Stomach (tissue), 4 donors: ENCODE data around the gene CADM4.

Experiments used
- EP300 ChIP-seq: sonication (generic); formaldehyde crosslinking; IDR thresholded peaks from one replicate; pipeline ENCODE4 v1.6.1; 2017; ENCODE audit warnings: antibody characterized with exemption
- POLR2AphosphoS5 ChIP-seq, 3 donors: sonication (generic); formaldehyde crosslinking; IDR thresholded peaks; one replicate each; pipeline ENCODE4 v1.6.1; 2016; ENCODE audit warnings: antibody characterized with exemption in 3 of 3
- TF ChIP-seq, protein P1 (sequence below), 7 experiments: fragments of 450-650 bp in 4 of 7; fragments of 200-600 bp in 3 of 7; sonication (generic) in 3 of 7; IDR thresholded peaks; one replicate each; pipeline ENCODE4 v1.5.1; 2016 to 2019; ENCODE audit warnings: antibody characterized with exemption in 7 of 7, control low read depth in 2 of 7, mild to moderate bottlenecking in 1 of 7

DNA sequence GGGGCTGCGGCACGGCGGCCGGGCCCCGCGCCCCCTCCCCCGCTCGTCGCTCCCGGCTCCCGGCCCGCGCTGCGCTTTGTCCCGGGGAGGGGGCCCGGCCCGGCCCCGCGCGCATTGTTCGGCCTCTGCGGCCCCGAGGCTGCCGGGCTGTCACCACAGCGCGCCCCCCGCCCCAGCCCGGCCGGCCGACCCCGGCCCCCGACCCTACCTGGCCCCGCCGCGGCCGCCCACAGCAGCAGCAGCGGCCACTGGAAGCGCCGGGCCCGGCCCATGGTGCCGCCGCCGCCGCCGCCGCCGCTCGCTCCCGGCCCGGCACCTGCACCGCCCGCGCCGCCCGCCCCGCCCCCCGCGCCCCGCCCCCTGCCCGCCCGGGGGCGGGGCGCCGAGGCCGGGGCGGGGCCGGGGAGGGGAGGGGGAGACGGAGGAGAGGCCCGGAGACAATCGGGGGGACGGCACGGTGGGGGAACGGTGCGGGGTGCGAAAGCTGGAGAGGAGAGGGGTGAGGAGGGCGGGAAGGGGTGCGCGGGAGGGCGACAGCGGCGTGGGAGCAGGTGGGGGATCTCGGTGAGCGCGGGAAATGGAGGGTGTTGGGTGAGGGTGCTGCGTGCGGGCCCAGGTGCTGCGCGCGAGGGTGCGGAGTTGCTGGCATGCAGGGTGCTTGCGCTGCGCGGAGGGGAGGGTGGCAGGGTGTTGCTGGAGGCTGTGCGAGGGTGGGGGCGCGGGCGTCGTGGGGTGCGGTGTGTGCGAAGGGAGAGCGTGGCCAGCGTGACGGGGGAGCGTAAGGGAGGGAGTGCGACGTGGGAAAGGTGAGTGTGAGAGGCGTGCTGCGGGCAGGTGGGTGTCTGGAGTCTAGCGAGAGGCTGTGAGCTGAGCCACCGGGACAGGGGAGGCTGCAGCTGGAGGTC is at the start of gene CADM4:
- TF ChIP-seq, protein P1, sequence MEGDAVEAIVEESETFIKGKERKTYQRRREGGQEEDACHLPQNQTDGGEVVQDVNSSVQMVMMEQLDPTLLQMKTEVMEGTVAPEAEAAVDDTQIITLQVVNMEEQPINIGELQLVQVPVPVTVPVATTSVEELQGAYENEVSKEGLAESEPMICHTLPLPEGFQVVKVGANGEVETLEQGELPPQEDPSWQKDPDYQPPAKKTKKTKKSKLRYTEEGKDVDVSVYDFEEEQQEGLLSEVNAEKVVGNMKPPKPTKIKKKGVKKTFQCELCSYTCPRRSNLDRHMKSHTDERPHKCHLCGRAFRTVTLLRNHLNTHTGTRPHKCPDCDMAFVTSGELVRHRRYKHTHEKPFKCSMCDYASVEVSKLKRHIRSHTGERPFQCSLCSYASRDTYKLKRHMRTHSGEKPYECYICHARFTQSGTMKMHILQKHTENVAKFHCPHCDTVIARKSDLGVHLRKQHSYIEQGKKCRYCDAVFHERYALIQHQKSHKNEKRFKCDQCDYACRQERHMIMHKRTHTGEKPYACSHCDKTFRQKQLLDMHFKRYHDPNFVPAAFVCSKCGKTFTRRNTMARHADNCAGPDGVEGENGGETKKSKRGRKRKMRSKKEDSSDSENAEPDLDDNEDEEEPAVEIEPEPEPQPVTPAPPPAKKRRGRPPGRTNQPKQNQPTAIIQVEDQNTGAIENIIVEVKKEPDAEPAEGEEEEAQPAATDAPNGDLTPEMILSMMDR (IDR thresholded peaks at IDR 0.05): no peak
- TF ChIP-seq EP300 (no peak), POLR2AphosphoS5 (IDR thresholded peaks at IDR 0.05) (no peak)
